ENCODE results near the gene SLC5A5.

DNA sequence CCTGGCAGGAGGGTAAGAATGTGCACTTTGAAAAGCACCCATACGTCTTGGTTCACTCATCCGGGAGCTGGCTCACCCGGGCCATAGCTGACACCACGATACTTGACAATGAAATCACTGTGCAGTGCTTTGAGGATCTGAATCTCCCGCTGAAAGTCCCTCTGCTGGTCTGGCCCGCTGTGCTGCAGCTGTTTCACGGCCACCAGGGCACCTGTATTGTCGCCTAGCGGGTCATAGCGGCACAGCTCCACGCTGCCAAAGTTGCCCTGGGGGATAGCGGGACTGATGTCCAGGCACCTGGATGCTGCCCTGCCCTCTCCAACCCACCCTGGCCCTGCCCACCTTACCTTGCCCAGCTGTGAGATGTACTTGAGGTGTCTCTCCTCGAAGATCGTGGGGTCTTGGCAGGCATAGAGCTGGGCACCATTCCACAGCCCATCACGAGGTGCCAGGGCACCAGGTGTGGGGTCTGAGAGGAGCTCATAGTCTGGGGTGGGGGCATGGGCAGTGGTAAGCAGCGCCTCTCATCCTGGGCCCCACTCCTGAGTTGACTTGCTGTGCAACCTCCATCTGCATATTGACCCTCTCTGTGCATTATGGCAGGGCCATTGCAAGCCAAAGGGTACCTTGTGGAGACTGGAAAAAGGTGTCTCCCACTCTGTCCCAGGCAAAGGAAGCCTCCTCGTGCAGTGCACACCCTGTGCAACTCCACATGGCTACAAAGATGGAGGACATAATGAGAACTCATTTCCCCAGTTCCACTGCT, 39.1 kb upstream of the SLC5A5 start:
- TF ChIP-seq, protein P1, sequence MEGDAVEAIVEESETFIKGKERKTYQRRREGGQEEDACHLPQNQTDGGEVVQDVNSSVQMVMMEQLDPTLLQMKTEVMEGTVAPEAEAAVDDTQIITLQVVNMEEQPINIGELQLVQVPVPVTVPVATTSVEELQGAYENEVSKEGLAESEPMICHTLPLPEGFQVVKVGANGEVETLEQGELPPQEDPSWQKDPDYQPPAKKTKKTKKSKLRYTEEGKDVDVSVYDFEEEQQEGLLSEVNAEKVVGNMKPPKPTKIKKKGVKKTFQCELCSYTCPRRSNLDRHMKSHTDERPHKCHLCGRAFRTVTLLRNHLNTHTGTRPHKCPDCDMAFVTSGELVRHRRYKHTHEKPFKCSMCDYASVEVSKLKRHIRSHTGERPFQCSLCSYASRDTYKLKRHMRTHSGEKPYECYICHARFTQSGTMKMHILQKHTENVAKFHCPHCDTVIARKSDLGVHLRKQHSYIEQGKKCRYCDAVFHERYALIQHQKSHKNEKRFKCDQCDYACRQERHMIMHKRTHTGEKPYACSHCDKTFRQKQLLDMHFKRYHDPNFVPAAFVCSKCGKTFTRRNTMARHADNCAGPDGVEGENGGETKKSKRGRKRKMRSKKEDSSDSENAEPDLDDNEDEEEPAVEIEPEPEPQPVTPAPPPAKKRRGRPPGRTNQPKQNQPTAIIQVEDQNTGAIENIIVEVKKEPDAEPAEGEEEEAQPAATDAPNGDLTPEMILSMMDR (IDR thresholded peaks at IDR 0.05): no peak
- no peak for TF ChIP-seq EP300 (IDR thresholded peaks at IDR 0.05)
- TF ChIP-seq POLR2A (IDR thresholded peaks at IDR 0.05): no peak

Measured in suprapubic skin (tissue), 3 donors.